ENCODE data around the gene IL17REL. TPM values are rescaled to one million over a fixed set of nuclear protein-coding genes. Genes with fewer than 3 reads are reported as not detected.

IL17REL gene
- total and polyA plus RNA-seq, 10 of the 15 experiments (the other 5 are each of a cell fraction or from before 2014, with no cell fraction given): 0.03 TPM; not detected in 9

- Histone ChIP-seq H4K20me1 (ENCODE audit: control insufficient read depth, insufficient read depth) (no peaks in the 10 kb centered on the region), H2AFZ (ENCODE audit: control insufficient read depth, low read depth, low read length) (no peak overlapping the region), H3K4me1 (ENCODE audit: control insufficient read depth, insufficient read depth, low read length) (peaks cover 25% of the 10 kb centered on the region), H3K4me3 (no peak overlapping the region), H3K79me2 (ENCODE audit: control insufficient read depth, insufficient read depth, low read length) (no peaks in the 10 kb centered on the region), H3K27me3 (replicated peaks in 1 of 2; ENCODE audit: control insufficient read depth in 2 of 2, insufficient read depth in 2 of 2, low read length in 1 of 2) (no peaks in the 10 kb centered on the region; a peak in 2 of 4 replicates), H3K4me2 (ENCODE audit: control insufficient read depth, insufficient read depth) (no peak overlapping the region), H3K9ac (ENCODE audit: control insufficient read depth, insufficient read depth, low read length) (no peak overlapping the region), H3K36me3 (ENCODE audit: control insufficient read depth in 2 of 2, insufficient read depth in 2 of 2, low read length in 1 of 2) (no peaks in the 10 kb centered on the region), H3K9me3 (replicated peaks; ENCODE audit: control insufficient read depth, insufficient read depth, low read length) (no peaks in the 10 kb centered on the region; the same call in 2 of the 3 replicates), H3K27ac (ENCODE audit: control insufficient read depth, insufficient read depth) (no peak overlapping the region)
- intact Hi-C loops (cut with micrococcal nuclease; ENCODE audit: unreplicated experiment): loop anchor here (5.0 kb wide), 1 partner anchor 86 kb away; no protein-coding TSS in a partner anchor
- no peak for ATAC-seq
- BruUV-seq (replicated peaks): no TSS peak
- no peak for DNase-seq (ENCODE audit: low read depth, low spot score)
- WGBS (ENCODE audit: insufficient coverage, insufficient replicate concordance, low lambda C conversion rate, missing lambda C conversion rate): 51% methylated on average over 11 of the region's 11 CpGs
- in situ Hi-C loops (cut with MboI): no loop called here
- CTCF ChIA-PET: interaction anchor here (0.6 to 2.7 kb wide), 7 partner anchors 12 to 88 kb away, joined by 3 to 18 read pairs (median 4); no protein-coding TSS in a partner anchor
- POLR2A ChIA-PET: interaction anchor here (0.6 to 0.8 kb wide), 2 partner anchors 12 to 184 kb away, joined by 3 read pairs; no protein-coding TSS in a partner anchor
- no peak for FAIRE-seq
- SMC1A ChIA-PET (ENCODE audit: uncharacterized antibody, unreplicated experiment): interaction anchor here (0.8 to 1.4 kb wide), 2 partner anchors 12 to 163 kb away, joined by 5 read pairs; no protein-coding TSS in a partner anchor
- RAD21 ChIA-PET (ENCODE audit: unreplicated experiment): interaction anchor here (0.9 to 3.0 kb wide), 3 partner anchors 11 to 88 kb away, joined by 3 to 13 read pairs (median 6); no protein-coding TSS in a partner anchor
- no peak for TF ChIP-seq E2F8 (IDR thresholded peaks at IDR 0.05; ENCODE audit: low read depth, partially characterized antibody)
- TF ChIP-seq RELB (IDR thresholded peaks at IDR 0.05; ENCODE audit: low read depth): no peak
- TF ChIP-seq, protein P1, sequence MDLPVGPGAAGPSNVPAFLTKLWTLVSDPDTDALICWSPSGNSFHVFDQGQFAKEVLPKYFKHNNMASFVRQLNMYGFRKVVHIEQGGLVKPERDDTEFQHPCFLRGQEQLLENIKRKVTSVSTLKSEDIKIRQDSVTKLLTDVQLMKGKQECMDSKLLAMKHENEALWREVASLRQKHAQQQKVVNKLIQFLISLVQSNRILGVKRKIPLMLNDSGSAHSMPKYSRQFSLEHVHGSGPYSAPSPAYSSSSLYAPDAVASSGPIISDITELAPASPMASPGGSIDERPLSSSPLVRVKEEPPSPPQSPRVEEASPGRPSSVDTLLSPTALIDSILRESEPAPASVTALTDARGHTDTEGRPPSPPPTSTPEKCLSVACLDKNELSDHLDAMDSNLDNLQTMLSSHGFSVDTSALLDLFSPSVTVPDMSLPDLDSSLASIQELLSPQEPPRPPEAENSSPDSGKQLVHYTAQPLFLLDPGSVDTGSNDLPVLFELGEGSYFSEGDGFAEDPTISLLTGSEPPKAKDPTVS (IDR thresholded peaks at IDR 0.05; ENCODE audit: low read depth, low read length): no peak
- TF ChIP-seq ESRRA (IDR thresholded peaks at IDR 0.05; ENCODE audit: low read length): no peak
- no peak for TF ChIP-seq TAF1 (IDR thresholded peaks at IDR 0.05; ENCODE audit: borderline replicate concordance, low read depth, low read length)
- 0 out of 2 replicates have a peak, but pooled peaks have one; percentile 13 for TF ChIP-seq YY1 (IDR thresholded peaks at IDR 0.05; ENCODE audit: low read depth, low read length)
- TF ChIP-seq, protein P2, sequence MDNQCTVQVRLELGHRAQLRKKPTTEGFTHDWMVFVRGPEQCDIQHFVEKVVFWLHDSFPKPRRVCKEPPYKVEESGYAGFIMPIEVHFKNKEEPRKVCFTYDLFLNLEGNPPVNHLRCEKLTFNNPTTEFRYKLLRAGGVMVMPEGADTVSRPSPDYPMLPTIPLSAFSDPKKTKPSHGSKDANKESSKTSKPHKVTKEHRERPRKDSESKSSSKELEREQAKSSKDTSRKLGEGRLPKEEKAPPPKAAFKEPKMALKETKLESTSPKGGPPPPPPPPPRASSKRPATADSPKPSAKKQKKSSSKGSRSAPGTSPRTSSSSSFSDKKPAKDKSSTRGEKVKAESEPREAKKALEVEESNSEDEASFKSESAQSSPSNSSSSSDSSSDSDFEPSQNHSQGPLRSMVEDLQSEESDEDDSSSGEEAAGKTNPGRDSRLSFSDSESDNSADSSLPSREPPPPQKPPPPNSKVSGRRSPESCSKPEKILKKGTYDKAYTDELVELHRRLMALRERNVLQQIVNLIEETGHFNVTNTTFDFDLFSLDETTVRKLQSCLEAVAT (IDR thresholded peaks at IDR 0.05): peak; percentile 33; the same call in 1 of the 2 replicates
- TF ChIP-seq FOXM1 (IDR thresholded peaks at IDR 0.05; ENCODE audit: low read depth, low read length): no peak
- peak in 1 of 2 experiments; percentile 41; a peak in 1 of 4 replicates for TF ChIP-seq BHLHE40 (IDR thresholded peaks at IDR 0.05; ENCODE audit: borderline replicate concordance in 1 of 2, low read depth in 2 of 2, low read length in 1 of 2)
- TF ChIP-seq, protein P3, sequence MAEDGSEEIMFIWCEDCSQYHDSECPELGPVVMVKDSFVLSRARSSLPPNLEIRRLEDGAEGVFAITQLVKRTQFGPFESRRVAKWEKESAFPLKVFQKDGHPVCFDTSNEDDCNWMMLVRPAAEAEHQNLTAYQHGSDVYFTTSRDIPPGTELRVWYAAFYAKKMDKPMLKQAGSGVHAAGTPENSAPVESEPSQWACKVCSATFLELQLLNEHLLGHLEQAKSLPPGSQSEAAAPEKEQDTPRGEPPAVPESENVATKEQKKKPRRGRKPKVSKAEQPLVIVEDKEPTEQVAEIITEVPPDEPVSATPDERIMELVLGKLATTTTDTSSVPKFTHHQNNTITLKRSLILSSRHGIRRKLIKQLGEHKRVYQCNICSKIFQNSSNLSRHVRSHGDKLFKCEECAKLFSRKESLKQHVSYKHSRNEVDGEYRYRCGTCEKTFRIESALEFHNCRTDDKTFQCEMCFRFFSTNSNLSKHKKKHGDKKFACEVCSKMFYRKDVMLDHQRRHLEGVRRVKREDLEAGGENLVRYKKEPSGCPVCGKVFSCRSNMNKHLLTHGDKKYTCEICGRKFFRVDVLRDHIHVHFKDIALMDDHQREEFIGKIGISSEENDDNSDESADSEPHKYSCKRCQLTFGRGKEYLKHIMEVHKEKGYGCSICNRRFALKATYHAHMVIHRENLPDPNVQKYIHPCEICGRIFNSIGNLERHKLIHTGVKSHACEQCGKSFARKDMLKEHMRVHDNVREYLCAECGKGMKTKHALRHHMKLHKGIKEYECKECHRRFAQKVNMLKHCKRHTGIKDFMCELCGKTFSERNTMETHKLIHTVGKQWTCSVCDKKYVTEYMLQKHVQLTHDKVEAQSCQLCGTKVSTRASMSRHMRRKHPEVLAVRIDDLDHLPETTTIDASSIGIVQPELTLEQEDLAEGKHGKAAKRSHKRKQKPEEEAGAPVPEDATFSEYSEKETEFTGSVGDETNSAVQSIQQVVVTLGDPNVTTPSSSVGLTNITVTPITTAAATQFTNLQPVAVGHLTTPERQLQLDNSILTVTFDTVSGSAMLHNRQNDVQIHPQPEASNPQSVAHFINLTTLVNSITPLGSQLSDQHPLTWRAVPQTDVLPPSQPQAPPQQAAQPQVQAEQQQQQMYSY (CRISPR knock-in tag; IDR thresholded peaks at IDR 0.05): no peak
Measured at GRCh38 chr22:50018608-50019285, 6.2 kb upstream of the IL17REL start.
